GM12891 (cell line): ENCODE measurements around the gene EPB41L5.

ENCODE experiments used
- POLR2A ChIP-seq: IDR thresholded peaks from 2 replicates; pipeline ENCODE4 v1.6.1; 2011; ENCODE audit warnings: low read depth, low read length, control low read depth
- POLR2AphosphoS5 ChIP-seq: IDR thresholded peaks from 2 replicates; pipeline ENCODE4 v1.6.1; 2011; ENCODE audit warnings: low read depth, low read length, control low read depth
- POU2F2 ChIP-seq: IDR thresholded peaks from 2 replicates; pipeline ENCODE4 v1.6.1; 2011; ENCODE audit warnings: low read depth, mild to moderate bottlenecking, control low read depth, low read length, moderate library complexity
- SPI1 ChIP-seq: IDR thresholded peaks from 2 replicates; pipeline ENCODE4 v1.6.1; 2011; ENCODE audit warnings: low read depth, low read length, control low read depth
- TAF1 ChIP-seq: IDR thresholded peaks from 2 replicates; pipeline ENCODE4 v1.6.1; 2011; ENCODE audit warnings: low read depth, low read length, control low read depth

- TF ChIP-seq TAF1 (no peak), POLR2A (no peak), POLR2AphosphoS5 (no peak), SPI1 (no peak), POU2F2 (no peak)
Measured at GRCh38 chr2:120132691-120133090, 119.8 kb downstream of the EPB41L5 start.
